ENCODE data around the gene IFNL2. TPM values are rescaled to one million over a fixed set of nuclear protein-coding genes. Genes with fewer than 3 reads are reported as not detected.

Gene IFNL2
- total and polyA plus RNA-seq, 2 donors (not counting 1 experiment from before 2014, with no cell fraction given): not detected

GRCh38 chr19:39296055-39296645 is 28.0 kb downstream of the IFNL2 start, which contains the start of gene IFNL1:
Gene IFNL1 (plus strand): TSS chr19:39296407. CDS start chr19:39296422, 15 bp downstream.
- H3K4me1 Mint-ChIP-seq: no peaks in the 10 kb centered on the region
- H3K4me3 ChIP-seq (ENCODE audit: control extremely low read depth in 1 of 5, extremely low read depth in 1 of 5, insufficient read depth in 1 of 5, low read depth in 2 of 5, low read length in 4 of 5): no peak within 1 kb of the TSS
- no peak within 1 kb of the TSS for H3K9ac ChIP-seq (ENCODE audit: low read length)

More at GRCh38 chr19:39296055-39296645, 28.0 kb downstream of the IFNL2 start, which contains the start of gene IFNL1:
- no peak for TF ChIP-seq EZH2 (IDR thresholded peaks at IDR 0.05; ENCODE audit: borderline replicate concordance, insufficient read depth, low read depth, low read length, poor library complexity, severe bottlenecking)
- TF ChIP-seq CTCF (IDR thresholded peaks at IDR 0.05): no peak
- WGBS (ENCODE audit: insufficient coverage): 91% methylated on average over 11 of the region's 11 CpGs
- H3K9me3 Mint-ChIP-seq (ENCODE audit: insufficient read depth): no peaks in the 10 kb centered on the region
- Histone ChIP-seq H4K20me1 (ENCODE audit: control insufficient read depth, insufficient read depth, low read length, poor library complexity, severe bottlenecking) (no peaks in the 10 kb centered on the region), H3K27me3 (replicated peaks in 1 of 4; ENCODE audit: control extremely low read depth in 1 of 4, control insufficient read depth in 3 of 4, insufficient read depth in 4 of 4, low read length in 3 of 4) (peaks cover 0 to 6% (median under 1%) of the 10 kb centered on the region in 4 experiments), H3K27ac (ENCODE audit: low read length in 2 of 2) (no peak within 1 kb of the TSS), H3K36me3 (replicated peaks in 1 of 2; ENCODE audit: control extremely low read depth in 1 of 2, control insufficient read depth in 1 of 2, extremely low read depth in 1 of 2, insufficient read depth in 2 of 2, low read length in 1 of 2) (no peaks in the 10 kb centered on the region), H2AFZ (ENCODE audit: insufficient read depth, low read depth, low read length, poor library complexity, severe bottlenecking) (no peak within 1 kb of the TSS), H3K4me2 (replicated peaks; ENCODE audit: low read depth, low read length, poor library complexity, severe bottlenecking) (no peak within 1 kb of the TSS), H3K9me3 (ENCODE audit: control extremely low read depth in 1 of 3, control insufficient read depth in 2 of 3, insufficient read depth in 1 of 3, low read length in 2 of 3) (no peaks in the 10 kb centered on the region), H3K79me2 (ENCODE audit: control insufficient read depth, insufficient read depth, low read length) (no peaks in the 10 kb centered on the region), H3K4me1 (ENCODE audit: control insufficient read depth in 2 of 2, insufficient read depth in 2 of 2, low read length in 2 of 2) (no peaks in the 10 kb centered on the region)
- ATAC-seq (ENCODE audit: low read depth): no peak
- H3K27ac Mint-ChIP-seq: no peak within 1 kb of the TSS
- no peak within 1 kb of the TSS for H3K4me3 Mint-ChIP-seq
- ChIA-PET CTCF (no interaction called here), POLR2A (no interaction called here)
- H3K27me3 Mint-ChIP-seq: peaks cover 27% of the 10 kb centered on the region
- intact Hi-C loops (cut with micrococcal nuclease): no loop called here
- DNase-seq: no peak

Measured in B cell (primary cell).